Calu3 (cell line): ENCODE data around the gene HNRNPA2B1. TPM values are rescaled to one million over a fixed set of nuclear protein-coding genes. Genes with fewer than 3 reads are reported as not detected.

Experiments used
- BruUV-seq: library from RNA; stranded (reverse); fragments of 400-500 nt; replicated peaks from 2 replicates; lab custom pipeline; 2021; lab: Mats Ljungman, UMichigan
- CTCF ChIA-PET: fragments of 300-600 bp; sonication (Branson Sonifier 250); formaldehyde crosslinking; loops from one replicate; lab custom pipeline; 2022; ENCODE audit warnings: antibody characterized with exemption; lab: Charles Lee
- DNase-seq: peaks from one replicate; pipeline ENCODE4 v3.0.0; 2022
- H3K27ac Mint-ChIP-seq: one replicate; pipeline ENCODE4 v1.8.0; 2022; ENCODE audit warnings: mixed read lengths; ENCODE audit not compliant: unreplicated experiment
- H3K27me3 Mint-ChIP-seq: one replicate; pipeline ENCODE4 v1.8.0; 2022; ENCODE audit warnings: mixed read lengths; ENCODE audit not compliant: unreplicated experiment
- H3K36me3 Mint-ChIP-seq: one replicate; pipeline ENCODE4 v1.8.0; 2022; ENCODE audit warnings: mild to moderate bottlenecking, moderate library complexity, mixed read lengths; ENCODE audit not compliant: insufficient read depth, unreplicated experiment
- H3K4me1 Mint-ChIP-seq: one replicate; pipeline ENCODE4 v1.8.0; 2022; ENCODE audit warnings: mild to moderate bottlenecking, low read depth, mixed read lengths; ENCODE audit not compliant: unreplicated experiment
- H3K4me3 Mint-ChIP-seq: one replicate; pipeline ENCODE4 v1.8.0; 2022; ENCODE audit warnings: mild to moderate bottlenecking, low read depth, moderate library complexity, mixed read lengths; ENCODE audit not compliant: unreplicated experiment
- H3K9me3 Mint-ChIP-seq: one replicate; pipeline ENCODE4 v1.8.0; 2022; ENCODE audit warnings: low read depth, mixed read lengths; ENCODE audit not compliant: unreplicated experiment
- CTCF ChIP-seq: fragments of 200-600 bp; IDR thresholded peaks from one replicate; pipeline ENCODE4 v1.8.0; 2022; ENCODE audit warnings: antibody characterized with exemption; ENCODE audit not compliant: unreplicated experiment
- intact Hi-C: fragments of 100-400 bp; cut with micrococcal nuclease; formaldehyde crosslinking; loops from one replicate; pipeline ENCODE4 v1.10.0; 2022; ENCODE audit not compliant: unreplicated experiment
- total RNA-seq: library from RNA; stranded (reverse); gene quantifications from 2 replicates; pipeline ENCODE4 v1.2.3, GENCODE V29; 2022

Gene HNRNPA2B1
- total RNA-seq, 1 experiment from 2014 or later = 924 TPM

- Mint-ChIP-seq H3K4me1 (peaks cover 80% of the 10 kb centered on the region), H3K27me3 (no peaks in the 10 kb centered on the region), H3K9me3 (no peaks in the 10 kb centered on the region), H3K36me3 (peaks cover 34% of the 10 kb centered on the region), H3K27ac (peak overlapping the region; percentile 50), H3K4me3 (peak overlapping the region; percentile 13)
- no peak for DNase-seq
- BruUV-seq = no TSS peak
- CTCF ChIA-PET = no interaction called here
- intact Hi-C loops = loop anchor here (5.0 to 10.0 kb wide), 3 partner anchors 38 to 204 kb away; no protein-coding TSS in a partner anchor
- TF ChIP-seq CTCF = no peak
Observed at GRCh38 chr7:26159243-26159642, 41.3 kb downstream of the HNRNPA2B1 start.

- H3K27ac Mint-ChIP-seq = peak overlapping the region; percentile 84
- CTCF ChIA-PET = interaction anchor here (0.7 to 3.3 kb wide), 3 partner anchors 9 to 94 kb away, joined by 3 to 18 read pairs (median 6); no protein-coding TSS in a partner anchor
- BruUV-seq = no TSS peak
Observed at GRCh38 chr7:26157520-26158105, 42.9 kb downstream of the HNRNPA2B1 start.

GRCh38 chr7:26156451-26157420 lies 43.8 kb downstream of the HNRNPA2B1 start:
- CTCF ChIA-PET = interaction anchor here (0.6 to 3.3 kb wide), 7 partner anchors 10 to 263 kb away, joined by 3 to 18 read pairs (median 6); no protein-coding TSS in a partner anchor
- Mint-ChIP-seq H3K27ac (peak overlapping the region; percentile 84), H3K4me3 (peak overlapping the region; percentile 98), H3K9me3 (no peaks in the 10 kb centered on the region), H3K27me3 (no peaks in the 10 kb centered on the region), H3K36me3 (peaks cover 52% of the 10 kb centered on the region), H3K4me1 (peaks cover 81% of the 10 kb centered on the region)
- no TSS peak for BruUV-seq
- intact Hi-C loops = loop anchor here (5.0 to 10.0 kb wide), 3 partner anchors 41 to 202 kb away; no protein-coding TSS in a partner anchor
- peak; percentile 77 for DNase-seq
- TF ChIP-seq CTCF = no peak

More at GRCh38 chr7:26157520-26158105, 42.9 kb downstream of the HNRNPA2B1 start:
- Mint-ChIP-seq H3K9me3 (no peaks in the 10 kb centered on the region), H3K36me3 (peaks cover 50% of the 10 kb centered on the region), H3K4me3 (peak overlapping the region; percentile 13), H3K27me3 (no peaks in the 10 kb centered on the region), H3K4me1 (peaks cover 88% of the 10 kb centered on the region)
- no peak for TF ChIP-seq CTCF
- intact Hi-C loops = loop anchor here (5.0 to 10.0 kb wide), 3 partner anchors 40 to 203 kb away; no protein-coding TSS in a partner anchor
- no peak for DNase-seq
